T-helper 9 cell (primary cell): ENCODE data around the gene BTG2.

Source experiments
- DNase-seq: peaks from one replicate; pipeline ENCODE4 v3.0.0-alpha.2; 2020

BTG2 gene

DNA sequence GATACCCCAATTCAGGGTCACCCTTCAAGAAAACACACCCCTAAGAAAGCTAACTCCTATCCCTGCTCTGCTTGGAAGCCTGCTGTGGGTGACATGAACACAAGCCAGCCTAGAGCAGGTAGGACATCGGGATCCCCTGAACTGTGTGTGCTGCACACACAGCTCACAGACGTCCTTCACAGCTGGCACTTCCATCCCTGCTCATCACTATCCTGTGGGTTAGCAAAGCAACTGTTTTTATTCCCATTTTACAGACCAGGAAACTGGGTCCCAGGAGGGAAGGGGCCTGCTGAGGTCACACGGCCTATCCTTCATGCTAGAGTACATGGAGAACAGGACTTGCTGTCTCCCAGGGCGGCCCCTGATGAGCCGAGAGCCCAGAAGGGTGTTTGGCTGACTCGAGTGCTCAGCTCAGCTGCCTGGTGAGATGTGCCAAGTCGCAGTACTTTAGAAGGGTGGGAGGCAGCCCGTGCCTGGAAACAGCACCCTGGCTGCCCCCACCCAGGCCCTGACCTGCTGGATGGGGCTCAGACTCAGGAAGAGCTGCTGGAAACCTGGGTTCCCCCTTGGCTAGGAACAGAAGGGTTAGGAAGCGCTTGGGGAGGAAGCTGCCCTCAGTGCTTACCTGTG lies 28.3 kb upstream of the BTG2 start:
- DNase-seq = no peak

DNA sequence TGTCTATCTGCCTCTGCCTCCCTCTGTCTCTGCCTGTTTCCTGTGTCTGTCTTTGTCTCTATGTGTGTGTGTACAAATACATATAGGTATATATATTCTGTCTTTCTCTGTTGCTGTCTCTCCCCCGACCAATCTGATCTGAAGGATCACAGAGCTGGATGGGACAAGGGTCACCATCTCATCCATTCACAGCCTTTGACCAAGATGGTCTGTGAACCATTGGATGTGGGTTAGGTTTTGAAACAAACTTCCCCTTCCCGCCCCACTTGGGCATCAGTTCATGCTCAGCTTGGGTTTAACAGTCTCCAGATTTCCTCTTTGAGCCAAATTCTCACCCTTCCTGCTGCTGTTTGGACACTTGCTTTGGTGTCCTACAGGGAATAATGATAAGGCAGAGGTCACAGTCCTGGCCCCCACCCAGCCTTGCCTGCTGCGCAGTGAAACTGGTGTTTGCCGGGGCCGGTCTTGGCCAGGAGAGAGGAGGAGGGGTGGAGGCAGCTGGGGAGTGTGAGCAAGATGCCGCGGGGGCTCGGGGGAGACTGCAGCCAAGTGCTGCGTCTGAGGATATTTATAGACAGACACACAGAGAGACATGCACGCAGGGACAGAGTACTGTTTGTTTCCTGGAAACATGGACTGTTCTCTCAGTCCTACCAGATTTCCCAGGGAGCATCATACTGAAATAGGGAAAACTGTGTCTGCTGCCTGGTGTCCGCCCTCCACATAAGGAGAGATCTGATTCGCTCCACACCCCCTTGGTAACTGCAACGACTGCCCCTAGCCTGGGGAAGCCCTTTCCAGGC lies 27.0 kb upstream of the BTG2 start:
- no peak for DNase-seq

DNA sequence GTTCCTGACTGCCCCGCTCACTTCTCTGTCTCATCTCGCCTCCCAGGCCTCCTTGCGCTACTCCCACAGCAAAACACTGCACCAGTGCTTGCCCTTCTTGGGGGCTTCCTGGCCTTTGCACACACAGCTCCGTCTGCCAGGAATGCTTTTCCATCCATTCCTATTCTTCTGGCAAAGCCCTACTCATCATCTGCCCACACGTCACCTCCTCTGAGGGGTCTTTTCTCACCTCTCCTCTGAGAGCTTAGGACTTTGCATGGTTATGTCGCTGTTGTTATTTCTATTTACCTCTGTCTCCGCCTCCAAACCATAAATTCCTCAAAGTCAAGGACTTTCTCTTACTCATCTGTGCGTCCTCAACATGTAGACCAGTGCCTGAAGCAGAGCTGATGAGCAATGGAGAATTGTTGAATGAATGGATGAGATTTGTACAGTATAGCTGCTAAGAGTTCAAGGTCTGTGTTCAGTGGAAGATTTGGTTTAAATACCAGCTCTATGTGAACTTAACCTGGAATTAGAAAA lies 26.4 kb upstream of the BTG2 start:
- no peak for DNase-seq

DNA sequence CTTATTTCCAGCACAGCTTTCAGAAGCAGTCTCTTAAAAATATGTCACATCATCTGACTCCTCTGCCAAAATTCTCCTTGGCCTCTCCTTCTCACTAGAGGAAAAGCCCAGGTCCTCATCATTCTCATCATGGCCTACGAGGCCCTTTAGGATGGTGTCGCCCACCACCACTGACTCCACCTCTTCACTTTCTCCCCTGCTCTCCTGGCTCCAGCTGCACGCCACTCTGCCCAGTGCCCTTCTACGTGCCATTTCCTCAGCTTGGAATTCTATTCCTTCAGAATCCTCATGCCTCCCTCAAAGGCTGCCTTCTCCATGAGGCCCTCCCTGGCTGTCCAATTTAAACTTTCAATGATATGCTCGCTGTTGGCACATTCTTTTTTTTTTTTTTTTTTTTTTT lies 25.3 kb upstream of the BTG2 start:
- DNase-seq = no peak

DNA sequence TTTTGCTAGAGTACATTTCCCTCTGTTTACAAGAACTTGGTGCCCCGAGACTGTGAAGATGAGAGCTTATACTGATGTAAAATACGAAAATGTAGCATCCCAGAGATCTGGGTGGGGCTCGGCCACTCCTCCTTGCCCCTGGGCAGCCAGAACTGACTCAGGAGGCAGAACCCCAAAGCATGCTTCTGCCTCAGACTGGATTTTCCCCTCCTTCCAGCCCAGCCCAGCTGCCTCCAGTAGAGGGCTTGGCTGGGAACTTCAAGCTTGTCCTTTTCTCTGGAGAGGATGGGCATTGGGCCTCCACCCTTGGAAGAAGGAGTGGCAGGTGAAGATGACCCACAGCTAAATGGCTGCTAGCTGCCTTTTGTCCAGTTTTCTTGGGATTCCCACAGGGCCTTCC lies 24.3 kb upstream of the BTG2 start:
- DNase-seq = no peak

DNA sequence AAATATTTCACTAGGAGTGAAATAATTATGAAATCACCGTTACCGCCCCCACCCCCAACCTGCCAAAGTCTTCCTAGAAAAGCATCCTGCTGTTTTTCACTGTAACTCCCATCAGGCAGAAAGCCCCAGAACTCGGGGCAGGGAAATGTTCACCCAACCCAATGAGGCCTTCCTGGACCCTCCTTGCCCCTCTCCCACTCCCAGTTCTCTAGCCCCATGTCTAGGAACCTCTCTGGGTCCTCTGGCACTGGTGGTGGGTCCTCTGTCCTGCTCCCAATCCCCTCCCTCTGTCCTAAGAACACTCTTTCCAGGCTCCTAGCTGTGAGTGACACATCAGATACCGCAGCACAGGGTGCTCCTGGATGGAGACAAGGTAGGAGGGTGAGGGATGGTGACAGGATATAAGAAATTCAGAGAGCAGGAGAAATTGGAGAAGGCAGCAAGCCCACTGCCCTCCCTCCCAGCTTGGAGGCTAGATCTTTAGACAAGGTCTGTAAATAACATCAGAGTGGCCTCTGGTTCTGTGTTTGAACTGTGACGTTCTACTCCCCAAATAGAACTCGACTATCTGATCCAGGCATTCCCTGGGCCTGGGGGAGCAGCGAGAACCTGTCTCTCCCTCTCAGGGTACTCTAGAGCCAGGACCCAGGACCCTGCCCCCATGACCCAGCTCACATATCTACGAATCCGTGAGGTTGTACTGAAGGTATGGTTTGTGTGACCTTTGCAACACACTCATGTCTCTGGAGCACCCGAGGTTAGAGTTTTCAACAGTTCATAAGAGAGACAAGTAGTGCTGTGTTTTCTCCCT lies 23.3 kb upstream of the BTG2 start:
- no peak for DNase-seq

DNA sequence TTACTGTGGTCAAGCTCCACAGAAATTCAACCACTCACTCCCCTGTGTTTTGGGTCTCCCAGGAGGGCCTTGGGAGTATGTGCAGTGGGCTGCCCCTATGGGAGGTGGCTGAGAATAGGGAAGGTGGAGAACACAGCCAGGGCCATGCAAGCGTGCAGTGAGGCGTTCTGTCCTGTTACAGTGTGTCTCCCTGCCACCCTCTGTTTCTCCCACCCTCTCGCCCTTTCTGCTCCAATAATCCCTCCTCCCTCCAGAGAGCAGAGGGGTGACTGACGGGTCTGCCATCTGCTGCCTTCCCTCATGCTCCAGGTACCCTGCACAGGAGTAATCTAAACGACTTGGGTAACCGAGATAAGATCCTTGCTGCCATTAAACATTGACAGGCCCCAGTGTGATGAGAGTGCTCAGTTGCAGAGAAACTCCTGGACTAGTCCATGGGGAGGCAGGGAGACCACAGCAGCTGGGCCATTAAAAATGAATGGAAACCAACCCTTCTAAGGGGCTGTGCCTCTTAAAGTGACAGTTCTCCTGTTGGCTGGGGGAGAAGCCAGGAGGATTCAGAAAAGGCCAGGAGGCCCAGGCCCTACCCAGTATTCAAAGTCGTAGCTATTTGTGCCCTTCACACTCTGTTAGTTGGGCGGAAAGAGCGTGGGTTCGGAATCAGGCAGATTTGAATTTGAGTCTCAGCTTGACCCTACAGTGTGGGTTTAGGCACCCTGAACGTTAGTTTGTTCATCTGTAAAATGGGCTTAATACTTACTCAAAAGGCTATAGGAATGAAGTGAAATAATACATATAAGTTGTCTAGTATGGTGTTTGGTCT lies 22.4 kb upstream of the BTG2 start:
- DNase-seq = no peak

DNA sequence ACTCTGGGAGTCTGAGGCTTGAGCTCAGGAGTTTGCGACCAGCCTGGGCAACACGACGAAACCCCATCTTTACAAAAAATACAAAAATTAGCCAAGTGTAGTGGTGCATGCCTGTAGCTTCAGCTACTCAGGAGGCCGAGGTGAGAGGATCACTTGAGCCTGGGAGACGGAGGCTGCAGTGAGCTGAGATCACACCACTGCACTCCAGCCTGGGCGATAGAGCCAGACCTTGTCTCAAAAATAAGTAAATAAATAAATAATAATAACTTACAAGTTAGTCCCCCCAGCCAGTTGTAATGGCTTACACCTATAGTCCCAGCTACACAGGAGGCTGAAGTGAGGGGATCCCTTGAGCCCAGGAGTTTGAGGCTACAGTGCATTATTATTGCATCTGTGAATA lies 21.7 kb upstream of the BTG2 start:
- no peak for DNase-seq

DNA sequence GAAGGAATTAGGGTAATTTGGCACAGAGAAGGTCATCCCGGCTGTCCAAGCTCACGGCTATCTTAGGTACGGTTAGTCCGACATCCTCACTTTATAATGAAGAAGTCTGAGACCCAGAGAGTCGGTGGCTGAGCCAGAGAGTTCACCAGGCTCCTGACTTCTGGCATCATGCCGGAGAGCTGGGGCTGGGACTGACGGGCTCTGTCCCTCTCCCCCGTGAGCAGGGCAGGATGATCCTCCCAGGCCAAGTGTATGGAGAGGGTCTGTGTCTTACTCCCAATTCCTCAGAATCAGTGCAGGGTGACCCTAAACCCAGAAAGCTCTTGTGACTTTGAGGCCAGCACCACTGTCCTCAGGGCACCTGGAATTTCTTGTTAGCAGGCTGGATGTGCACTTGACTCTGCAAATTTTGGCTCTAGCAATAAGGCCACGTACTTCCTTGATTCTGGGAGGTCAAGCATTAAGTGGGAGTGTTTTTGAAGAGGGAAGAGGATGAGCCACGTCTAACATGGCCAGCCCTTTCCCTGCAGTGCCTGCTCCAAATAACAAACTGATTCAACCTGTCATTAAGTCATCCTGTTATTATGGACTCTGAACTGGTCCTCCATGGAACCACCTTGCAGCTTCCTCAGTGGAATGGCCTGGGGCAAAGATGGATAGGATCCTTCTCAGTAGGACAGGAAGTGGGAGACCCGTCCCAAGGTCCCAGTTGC lies 20.8 kb upstream of the BTG2 start:
- DNase-seq = no peak

DNA sequence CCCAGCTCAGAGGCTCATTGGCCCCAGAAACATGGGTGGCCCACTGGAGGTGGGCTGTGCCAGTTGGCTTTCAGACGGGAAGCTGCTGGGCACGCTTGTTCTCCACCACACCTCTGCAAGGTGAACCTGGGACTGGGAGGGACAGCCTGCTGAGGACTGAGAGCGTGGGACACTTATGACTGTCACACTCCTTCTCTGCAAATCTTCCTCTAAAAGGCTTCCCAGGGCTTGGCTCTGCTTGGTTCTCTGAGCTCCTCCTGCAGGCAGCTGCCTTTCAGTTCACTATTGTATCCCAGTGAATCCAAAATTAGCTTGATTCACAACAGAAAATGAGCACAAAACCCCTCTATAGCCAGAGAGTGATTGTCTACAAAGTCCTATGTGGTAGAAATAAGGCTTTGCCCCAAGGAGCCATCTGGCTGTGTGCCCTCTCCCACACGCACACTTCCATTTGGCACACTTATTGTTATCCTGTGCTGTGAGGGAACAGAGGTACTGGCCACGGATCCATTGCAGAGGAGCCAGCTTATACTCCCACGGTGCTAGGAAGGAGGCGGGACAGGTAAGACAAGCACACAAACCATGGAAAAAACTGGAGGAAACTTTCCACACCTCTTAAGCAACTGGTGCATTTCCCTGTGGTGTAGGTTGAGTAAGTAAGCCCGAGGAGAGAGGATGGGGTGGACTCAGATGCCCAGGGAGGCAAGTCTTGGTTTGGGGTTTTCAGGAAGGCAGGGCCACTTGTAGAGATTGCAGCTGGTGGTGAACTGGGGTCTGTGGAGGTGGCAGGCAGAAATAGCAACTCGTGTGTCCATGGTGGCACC lies 18.9 kb upstream of the BTG2 start:
- DNase-seq = no peak

DNA sequence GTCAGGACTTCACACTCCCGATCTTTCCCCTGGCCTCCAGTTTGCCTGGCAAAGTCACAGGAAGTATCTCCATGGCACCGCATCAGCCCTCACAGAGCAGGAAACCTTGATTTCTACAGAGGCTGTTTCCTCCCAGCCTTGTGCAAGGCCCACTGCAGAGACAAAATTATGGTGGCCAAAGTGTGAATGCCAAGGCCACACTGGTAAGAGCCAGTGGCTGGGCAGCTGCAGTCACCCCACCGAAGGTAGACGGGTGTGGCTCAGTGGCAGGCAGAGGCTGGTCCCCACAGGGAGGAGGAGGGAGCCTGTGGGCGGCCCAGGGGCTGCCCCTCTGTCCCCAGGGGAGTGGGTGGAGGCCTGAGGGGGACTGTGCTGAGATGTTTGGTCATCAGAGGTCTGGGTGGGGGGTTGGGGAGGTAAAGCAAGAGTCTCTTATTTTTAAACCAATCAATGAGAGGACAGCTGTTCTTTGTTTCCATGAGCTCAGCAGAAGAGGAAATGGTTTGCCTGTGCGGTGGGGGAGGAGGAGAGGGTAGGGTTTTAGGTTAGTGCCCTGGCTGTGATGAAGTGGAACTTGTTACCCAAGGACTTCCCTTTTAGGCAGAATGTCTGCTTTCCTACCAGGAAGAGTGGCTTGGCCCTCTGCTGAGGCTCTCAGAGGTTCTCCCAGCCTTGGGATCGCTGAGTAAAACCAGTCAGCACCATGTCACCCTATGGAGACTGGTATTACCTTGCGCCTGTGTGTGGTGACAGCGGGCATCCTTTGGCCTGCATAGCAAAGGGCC lies 18.0 kb upstream of the BTG2 start:
- DNase-seq = peak; percentile 63

DNA sequence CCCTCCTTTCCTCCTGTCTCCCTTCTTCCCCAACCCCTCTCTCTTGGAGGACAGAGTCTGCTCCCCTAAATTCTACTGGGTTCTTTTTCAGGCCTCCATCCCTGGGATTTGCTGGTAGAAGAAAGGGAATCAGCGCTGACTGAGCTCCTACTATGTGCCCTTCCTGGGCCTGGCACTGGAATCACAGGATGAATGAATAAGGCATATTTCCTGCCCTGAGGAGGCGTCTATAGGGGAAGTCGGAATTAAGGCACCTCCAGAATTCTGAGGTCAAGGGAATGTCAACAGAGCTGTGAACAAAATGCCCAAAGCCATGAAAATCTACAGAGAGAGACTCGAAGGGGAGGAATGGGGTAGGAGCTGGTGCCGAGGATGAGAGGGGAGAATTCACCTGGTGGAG lies 17.4 kb upstream of the BTG2 start:
- DNase-seq = no peak

DNA sequence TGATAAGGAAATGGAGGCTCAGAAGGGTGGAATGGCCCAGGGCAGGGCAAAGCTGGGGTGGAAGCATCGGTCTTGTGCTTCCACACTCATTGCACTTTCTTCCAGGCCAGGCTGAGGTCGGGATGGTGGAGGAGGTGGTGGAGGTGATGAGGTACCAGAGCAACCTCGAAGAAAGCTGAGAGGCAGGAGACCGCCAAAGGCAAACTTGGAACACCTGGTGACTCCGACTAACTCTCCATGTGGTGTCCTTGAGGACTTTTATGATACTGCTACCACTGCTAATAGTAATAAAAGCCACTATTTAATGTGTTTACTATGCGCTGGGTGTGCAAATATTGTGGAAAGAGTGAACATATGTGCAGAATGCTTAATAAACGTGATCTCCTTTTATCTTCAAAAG lies 16.9 kb upstream of the BTG2 start:
- no peak for DNase-seq

DNA sequence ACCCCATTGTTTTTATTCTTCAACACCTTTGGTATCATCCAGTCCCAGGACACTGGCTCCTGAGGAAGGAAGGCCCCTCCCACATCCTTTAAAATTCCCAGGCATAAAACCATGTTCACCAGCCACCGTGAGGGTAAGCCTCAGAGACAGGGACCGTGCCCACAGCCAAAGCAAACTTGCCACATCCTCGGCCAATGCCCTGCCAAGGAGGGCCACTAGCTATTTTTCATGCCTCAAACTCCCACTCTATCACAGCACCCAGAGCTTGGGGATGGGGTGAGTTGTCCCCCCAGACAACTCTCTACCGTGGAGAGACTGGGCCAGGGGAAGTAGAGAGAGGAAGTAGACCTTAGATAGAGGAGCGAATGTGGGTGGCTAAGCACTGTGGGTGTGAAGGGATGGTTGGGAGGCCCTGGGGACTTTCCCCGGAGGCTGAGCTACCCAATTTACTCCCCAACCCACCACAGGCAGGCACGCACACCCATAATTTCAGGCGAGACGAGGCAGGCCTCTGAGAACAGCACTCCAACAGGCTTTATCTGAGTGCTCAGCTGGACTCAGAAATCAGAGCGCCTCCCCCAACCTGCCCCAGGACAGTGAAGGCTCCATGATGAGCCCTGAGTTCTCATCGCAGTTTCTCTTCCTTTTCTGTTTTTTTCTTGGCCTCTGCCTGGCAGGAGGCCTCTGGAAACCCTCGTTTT lies 15.9 kb upstream of the BTG2 start:
- peak; percentile 82 for DNase-seq

DNA sequence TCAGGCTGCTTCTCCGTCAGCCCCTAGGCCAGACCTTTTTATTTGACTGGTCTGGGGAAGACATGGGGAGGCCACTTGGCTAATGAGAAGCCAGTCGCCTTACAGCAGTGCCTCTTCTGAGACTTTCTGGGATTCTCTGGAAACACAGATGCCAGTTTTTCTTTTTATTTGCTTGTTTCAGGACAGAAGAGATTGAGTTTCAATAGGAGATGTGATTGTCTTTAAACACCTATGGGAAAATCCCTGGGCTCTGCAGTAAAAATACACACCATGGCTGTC lies 15.4 kb upstream of the BTG2 start:
- no peak for DNase-seq

DNA sequence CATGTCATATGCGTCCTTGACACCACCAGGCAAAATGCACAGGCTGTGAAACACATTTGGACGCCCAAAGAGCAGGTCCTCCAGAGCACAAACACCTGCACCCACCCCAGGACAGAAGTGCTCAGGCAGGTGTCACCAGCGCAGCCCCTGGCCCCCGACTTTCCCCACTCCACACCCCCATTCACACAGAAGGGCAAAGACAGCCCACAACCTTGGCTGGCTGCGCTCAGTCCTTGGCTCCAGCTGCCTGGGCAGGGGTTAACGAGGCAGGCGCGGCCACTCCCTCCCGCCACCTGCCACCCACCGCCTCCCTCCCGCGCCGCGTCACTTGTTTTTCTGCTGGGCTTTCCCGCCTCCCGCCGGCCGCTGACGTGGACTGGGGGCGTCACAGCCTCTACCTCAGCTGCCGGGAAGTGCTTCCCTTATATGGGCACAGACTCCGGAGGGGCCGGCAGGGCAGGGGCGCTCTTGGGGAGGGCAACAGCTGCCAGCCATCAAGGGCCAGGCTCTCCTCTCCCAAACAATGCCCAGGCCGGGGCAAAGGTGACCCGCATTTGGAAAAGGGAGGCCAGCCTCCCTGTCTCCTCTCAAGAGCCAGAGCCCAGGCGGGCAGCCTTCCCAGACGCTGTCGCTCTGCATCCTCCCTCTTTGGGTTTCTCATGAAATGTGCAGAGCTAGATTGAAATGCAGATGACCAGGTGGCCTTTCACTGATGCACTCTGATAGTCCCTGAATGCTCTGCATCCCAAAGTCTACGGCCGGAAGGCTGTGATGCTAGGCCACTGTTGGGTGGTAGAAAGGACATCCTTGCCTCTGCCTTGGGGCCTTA lies 14.8 kb upstream of the BTG2 start:
- DNase-seq = peak; percentile 98

DNA sequence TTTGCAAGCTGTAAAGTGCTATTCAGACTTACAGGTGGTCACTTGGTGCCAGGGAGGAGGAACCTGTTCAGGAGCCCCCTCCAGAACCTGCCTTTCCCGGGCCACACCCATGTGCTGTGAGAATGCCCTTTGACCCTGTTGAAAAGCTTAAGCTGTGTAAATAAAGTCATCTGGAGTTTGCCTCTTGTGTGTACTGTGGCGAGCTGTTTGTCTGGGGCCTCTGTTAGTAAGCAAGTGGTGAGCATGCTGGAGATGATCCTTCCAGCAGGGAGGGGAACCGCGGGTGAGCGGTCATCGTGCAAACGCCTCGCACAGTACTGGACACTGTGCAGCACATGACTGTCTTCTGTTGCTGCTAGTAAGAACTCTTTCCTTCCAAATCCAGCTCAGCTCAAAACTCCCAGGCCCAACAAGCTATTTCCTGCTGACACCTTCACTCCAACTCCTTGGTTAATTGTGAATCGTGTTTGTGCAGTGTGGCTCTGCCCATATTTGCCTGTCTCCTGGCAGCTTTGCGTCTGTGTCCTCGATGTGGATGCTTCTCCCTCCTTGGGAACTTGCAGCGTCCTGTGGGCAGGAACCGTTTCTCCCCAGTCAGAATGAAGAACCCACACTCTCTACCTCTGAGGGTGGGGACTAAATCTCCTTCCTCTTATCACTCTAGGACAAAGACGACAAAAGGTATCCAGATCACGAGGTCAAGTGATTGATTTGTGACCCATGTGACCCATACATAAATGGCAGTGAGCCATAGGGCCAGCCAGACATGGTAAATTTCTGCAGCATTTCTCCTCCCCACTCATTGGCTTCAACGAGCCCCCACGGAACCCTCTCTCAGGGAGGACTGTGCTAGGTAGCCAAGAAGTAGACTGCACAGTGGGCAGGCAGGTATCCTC lies 13.9 kb upstream of the BTG2 start:
- no peak for DNase-seq

DNA sequence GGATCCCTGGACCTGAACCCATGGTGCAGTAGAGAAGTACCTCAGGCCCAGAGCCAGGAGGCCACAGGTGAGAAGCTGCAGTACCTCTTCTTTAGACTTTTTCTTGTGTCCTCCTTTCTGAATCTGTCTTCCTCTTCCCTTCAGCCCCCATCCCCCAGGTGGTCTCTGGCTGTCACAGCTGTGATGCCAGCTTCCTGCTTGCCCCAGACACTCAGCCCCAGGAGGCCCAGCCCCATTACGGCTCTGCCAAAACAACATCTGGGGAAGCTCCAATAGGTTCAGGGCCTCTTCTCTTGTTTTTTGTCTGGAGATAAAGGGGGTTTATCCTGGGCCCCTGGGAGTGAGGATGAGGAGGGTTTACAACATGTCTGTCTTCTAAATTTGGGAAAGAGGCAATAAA lies 9.5 kb upstream of the BTG2 start:
- no peak for DNase-seq
